GM19025 (cell line): Measurements from ENCODE around the gene MGP.
A peak's percentile ranks its signal among the peaks of the same experiment; 100 is the strongest.

Experiments used
- ATAC-seq: cut with Tn5 transposase; IDR thresholded peaks from one replicate; pipeline ENCODE4 v1.9.1; 2021; ENCODE audit warnings: mild to moderate bottlenecking, low read depth, moderate library complexity; ENCODE audit not compliant: unreplicated experiment

MGP gene

DNA sequence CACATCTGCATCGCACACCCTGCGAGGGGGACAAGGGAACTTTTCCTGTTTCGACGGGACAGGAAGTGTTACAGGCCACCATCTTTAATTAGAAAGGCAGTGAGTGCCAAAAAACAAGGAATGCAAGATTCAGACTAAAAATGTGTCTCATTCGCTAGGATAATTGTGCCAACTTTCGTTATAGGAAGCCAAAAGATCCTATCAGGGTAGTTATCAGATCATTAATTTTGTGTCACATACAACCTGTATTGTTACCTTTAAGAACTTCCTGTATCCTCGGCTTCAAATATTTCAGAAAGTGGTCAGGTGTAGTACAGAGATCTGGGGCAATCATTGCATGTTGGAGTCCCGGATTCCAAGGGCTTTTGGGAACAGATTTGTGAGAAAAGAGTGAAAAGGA lies 19.2 kb upstream of the MGP start:
- no peak for ATAC-seq

DNA sequence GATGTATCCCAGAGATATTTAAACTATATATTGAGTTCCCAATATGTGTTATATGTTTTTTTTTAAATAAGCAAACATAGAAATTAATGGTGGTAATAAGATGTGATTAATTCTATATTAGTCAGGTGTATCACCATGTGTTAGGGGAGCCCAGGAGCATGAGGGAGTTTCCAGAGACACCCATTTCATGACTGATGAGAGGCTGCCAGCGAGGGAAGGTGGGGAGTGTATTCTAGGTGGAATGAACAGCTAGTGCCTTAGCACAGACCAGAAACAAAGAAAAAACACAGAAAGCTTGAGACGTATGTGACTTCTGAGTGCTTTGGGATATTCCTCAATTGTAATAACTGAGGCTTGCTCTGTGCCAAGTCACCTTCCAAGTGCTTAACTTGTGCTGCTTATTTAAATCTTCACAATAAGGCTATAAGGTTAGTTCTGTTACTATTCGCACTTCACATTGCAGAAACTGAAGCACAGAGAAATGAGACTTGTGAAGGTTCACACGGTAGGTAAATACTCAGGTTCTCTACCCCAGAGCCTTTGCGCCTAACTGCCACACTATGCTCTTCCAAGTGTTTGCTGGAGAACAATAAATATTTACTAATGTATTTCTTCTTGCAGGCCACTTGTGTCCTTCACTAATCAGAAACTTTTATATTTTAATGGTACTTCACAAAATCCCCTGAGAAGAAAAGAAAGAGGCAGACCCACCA lies 17.9 kb upstream of the MGP start:
- ATAC-seq = no peak

DNA sequence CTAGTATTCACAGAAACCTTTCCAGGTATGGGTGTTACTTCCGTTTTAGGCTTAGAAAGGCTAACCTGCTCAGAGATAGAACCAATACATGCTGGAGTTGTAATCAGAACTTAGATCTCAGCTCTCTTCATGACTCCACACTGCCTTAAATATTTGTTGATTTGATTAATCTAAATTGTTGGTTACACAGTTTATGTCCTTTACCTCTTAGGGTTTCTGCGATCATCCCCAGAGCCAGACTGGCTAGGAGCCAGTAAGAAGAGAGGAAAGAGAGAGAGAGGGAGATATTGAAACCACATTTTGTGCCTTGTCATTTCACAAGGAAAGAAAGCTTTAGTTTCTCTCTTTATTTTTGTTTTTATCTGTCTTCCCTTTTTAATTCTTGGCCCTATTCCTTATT lies 16.8 kb upstream of the MGP start:
- ATAC-seq = no peak

DNA sequence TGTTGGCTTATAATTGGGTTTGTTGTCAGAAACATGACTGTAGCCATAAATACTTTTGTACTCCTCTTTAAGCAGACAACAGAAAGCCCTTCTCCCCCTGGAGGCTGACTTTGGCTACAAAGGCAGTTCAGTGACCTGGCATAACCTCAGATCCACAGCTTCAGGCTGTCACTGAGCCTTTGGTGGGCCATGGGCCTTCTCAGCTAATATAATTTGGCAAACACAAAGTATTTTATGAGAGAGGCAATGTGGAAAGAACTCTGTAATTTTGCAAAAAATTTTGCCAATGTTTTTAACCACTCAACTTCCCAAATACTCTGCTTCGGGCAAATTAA lies 15.5 kb upstream of the MGP start:
- no peak for ATAC-seq

DNA sequence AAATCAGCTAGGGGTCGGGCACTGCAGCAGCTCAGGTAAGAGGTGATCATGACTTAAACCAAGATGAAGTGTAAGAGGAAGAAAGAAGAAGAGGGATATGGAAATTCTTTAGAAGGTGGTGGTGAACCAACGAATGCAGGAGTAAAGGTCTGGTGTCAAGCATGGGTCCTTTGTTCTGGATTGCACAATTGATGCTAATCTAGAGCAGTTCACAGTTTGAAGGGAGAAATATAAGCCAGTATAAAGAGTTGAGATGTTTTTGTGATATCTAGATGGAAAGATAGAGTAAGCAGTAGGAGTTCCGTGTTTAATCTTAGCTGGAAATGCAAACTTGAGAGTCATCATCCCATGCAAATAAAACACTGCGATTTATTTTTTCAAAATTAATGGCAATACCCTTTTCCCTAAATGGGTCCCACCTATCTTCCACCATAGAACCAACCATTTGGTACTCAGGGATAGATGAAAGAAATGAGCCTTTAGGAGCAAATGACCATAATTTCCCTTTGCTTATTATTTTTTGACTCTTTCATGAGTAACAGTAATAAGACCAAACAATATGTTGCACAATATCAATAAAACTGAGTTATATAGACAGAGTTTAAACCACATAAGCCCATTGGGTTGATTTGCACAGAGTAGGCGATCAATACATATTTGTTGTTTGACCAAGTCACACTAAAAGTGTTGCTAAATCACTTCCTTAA lies 15.0 kb upstream of the MGP start:
- no peak for ATAC-seq

DNA sequence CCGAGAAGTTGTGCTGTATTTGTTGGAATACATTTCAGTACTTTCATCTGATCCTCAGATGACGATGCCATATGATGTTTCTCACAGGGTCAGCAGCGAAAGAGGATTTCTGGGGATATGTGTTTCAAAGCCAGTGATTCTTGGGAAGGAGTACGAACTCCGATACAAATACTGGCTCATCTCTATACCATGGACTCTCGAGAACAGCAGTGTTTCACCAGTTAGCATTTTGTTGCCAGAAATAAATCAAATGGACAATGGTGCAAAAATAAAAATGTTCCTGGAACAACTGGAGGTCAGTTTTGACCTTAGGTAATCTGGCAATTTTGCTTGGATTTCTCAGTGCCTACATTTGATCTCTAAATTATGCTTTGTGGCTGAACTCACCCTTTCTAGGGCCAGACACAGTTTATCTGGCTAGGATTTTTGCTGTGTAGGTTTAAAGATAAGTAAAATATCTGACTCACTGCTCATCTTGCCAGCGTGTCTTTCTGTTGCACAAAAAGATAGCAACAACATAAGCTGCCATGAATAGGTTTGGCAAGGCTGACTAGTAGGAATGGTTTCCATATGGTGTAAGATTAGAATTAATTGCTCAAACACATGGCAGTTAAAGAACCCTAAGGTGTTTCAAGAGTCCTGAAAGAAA lies 11.0 kb upstream of the MGP start:
- ATAC-seq = no peak

DNA sequence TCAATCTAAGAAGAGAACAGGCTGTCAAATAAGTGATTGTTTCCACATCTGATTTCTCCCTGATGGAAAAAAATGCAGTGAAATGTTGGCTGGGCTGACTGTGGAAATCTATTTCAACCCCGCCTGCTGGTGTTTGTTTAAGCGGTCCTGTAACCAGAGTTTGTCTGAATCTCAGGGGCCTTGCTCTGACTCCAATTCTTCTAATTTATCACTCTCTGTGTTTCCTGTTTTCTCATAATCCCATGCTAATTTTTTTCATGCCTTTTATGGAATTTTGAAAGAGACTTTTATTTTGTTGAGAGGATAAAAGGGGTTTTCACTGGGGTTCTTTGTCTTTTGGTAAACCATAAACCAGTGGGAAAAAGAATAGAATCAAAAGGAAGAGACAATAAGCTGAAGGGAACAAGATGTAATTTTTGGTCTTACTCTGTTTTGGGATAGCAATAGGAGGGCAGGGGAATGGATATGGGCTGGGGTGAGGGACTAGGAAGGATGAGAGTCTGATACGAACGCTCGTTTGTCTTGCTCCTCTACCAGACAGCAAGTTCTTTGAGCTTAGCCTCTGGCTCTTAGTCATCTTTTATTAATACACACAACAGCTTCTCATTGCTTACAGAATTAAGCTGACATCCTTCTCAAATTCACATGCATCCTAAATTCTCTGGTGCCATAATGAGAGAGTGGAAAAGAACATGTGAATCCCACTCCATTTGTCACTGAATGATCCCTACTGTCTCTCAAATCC lies 8.0 kb upstream of the MGP start:
- no peak for ATAC-seq

DNA sequence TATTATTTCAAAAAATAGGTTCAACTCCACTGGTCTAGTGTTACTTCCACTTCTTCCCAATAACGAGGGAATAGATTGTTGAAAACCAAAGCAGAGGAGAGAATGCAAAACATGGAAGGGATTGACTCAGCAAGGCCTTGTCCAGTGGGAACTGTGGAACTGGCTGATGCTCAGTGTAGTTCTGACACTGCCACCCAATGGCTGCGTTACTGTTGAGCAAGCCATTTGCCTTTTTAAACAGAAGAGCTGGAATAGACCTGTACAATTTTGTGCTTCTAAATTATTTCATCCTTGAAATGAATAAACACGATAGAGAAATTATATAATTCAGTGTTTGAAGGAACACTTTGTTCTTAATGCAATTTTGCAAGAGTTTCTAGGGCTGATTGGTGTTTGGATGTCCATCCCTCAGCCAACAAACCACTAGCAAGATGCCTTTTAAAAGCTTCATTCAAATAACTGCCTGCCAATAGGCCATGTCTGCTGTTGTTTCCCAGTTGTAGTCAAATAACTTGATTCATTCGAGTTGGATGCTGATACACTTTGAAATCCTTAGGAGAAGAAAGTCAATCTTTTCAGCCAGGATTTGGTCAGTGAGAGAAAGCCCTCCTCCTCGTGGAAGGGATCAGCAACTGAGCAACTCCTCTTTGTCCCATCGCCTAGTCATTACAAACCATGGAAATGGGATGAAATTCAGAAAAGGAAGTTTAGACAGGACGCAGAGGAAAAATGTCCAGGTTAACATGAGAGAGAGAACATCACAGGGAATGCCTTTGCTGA lies 7.3 kb upstream of the MGP start:
- no peak for ATAC-seq

DNA sequence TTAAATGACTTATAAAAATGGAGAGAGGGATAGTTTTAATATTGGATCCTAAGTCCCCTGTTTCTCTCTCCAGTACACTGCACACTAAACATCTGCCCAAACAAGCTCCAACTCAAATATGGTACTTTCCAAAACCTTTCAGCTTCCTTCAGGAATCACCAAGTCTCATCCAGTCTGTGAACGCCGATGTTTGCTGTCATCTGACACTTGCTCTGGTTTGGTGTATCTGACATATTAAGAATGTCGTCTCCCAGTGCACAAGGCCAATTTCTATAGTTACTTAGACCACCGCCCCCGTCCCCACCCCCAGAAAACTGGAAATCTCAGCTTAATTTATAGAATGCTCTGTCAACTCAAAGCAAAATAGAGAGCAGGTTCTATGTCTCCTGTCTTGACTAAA lies 5.0 kb upstream of the MGP start:
- no peak for ATAC-seq

DNA sequence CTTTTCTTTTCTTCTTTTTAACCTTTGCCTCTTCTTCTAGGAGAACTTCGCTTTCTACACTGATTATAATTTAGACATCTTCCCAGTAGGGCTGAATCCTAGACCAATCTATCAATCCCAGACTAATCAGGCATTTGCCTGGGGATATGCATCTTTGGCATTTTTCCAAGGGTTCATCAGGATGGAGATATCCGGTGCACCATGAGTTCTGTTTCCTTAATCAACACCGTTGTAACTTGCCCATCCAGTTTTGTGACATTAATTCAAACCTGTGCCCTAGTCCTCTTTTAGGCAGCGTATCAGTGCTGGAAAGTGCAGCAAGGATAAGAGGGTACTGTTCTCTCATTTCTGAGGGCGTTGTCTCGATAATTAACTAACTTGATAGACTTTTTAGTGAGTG lies 617 bp upstream of the MGP start:
- ATAC-seq = no peak

DNA sequence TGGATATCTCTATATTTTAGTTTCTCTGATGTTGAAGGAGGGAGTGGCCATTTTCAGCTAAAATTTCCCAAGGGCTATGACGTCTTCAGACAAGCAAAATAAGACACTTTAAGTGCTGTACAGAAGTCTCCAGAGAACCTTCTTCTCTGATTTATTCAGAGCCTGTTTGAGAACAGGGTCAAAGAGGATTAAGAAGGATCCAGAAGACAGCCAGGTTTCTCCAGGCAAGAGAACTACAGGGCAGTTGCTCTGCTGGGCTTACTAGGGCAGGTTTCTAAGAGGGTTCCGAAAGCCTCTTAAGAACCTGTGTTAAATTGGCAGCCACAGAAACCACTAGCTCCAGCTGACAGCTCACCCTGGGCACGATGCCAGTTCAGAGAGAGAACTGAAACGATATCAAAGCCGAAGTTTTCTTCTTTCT lies 1.2 kb downstream of the MGP start:
- ATAC-seq = peak; percentile 95

DNA sequence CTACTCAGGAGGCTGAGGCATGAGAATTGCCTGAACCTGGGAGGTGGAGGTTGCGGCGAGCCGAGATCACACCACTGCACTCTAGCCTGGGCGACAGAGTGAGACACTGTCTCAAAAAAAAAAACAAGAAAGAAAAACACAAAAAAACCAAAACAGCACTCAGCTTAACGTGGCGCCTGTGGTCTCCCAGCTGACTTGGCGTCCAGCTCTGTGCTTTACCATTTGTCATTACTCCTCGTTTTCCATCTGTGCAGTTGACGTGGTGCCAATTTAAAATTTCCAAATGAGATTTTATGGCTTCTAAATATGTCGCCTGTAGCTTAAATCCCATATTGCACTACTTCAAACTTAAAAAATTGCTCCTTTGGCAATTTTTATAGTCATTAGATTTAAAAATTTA lies 2.0 kb downstream of the MGP start:
- no peak for ATAC-seq

DNA sequence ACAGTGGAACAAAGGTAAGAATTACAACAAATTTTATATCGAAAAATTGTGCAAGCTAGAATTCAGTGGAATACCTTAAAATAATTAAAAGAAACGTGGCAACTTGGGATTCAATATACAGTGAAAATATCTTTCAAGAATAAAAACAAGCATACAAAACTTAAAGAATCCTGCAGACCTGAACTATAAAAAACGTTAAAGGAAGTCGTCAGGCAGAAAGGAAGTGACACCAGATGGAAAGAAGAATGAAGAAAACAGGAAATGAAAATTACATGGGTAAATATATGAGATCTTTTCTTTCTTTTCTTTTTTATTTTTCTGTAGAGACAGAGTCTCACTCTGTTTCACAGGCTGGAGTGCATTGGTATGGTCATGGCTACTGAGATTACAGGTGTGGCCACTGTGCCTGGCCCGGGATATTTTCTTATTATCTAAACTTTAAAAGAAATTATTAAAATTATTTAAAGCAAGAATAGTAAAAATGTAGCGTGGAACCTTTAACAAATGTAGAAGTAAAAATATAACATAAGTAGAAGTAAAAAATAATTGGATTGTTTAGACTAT lies 4.7 kb downstream of the MGP start:
- ATAC-seq = no peak

DNA sequence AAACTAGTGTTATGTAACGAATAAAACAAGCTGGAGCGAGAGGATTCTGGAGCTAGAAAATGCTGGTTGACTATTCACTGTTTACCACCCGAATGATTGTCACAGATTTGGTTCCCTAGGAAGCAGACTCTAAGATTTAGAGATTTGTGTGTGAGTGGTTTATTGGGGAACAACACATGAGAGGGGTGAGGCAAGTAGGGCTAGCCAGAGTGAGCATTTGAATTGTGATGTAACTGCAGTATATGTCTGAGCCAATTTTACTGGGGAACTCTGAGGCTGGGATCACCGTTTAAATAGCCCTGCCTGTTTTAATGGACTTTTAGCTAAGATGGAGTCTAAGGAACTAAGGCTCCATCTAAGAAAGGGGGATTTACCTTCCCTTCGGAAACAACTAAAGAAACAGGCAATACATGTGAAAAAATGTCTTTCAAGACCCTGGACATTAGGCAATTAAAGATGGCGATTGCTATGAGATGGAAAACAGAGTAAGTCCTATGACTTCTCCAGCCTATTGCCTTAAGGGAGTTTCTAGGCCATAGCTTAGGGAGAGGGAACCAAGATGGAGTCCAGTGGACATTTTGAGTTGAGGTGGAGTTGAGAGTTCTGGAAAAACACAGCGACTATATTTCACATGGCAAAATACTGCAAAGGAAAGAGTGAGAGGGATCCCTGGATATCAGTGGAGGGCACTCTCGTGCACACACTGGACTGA lies 6.3 kb downstream of the MGP start:
- no peak for ATAC-seq

DNA sequence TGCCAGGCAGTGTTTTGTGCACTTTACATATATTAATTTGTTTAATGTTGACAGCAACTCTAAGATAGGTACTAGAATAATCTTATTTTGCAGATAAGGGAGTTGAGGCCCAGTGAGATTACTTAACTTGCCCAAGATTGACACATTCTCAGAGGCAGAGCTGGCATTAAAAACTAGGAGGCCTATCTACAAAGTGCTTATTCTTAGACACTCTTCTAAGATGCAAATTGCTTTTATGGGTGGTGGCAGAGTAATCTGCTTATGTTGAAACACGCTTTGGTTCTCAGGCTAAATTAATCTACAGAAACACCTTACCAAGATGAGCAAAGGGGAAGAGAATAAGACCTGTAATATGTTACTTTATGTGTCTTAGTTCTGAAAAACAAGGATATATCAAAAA lies 7.2 kb downstream of the MGP start:
- no peak for ATAC-seq

DNA sequence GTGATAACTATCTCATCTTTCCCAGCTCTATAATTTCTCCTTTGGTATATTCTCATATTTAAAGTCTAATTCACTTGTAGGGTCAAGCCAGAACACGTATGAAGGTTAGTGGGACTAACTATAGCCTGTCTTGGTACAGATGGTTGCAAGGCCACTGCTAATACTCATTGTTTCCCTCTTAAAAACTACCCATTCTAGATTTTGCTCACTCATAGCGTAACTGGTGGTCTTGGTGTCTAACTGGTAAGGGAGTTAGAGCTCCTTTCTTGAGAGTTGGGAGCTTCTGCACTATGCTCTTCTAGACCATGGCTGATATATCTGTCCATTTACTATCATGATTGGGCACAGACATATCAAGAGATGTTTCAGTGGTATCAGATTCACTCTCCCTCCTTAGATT lies 8.8 kb downstream of the MGP start:
- ATAC-seq = no peak

DNA sequence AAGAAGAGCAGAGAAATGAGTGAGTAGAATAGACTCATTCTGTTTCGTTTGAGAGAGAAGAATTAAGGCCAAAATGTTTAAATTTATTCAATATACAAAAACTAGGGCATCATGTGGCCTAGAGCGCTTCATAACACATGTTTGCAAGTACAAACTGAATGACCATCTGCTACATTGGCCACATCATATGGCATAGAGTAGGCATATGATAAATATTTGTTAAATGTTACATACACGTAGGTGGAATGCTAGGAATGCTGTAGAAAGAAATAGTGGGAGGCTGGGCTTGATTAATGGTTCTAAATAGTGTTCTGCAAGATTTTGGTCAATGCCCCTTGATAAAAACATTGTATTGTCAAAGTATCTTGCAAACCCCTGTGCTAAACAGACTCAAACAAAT lies 10.8 kb downstream of the MGP start:
- no peak for ATAC-seq

DNA sequence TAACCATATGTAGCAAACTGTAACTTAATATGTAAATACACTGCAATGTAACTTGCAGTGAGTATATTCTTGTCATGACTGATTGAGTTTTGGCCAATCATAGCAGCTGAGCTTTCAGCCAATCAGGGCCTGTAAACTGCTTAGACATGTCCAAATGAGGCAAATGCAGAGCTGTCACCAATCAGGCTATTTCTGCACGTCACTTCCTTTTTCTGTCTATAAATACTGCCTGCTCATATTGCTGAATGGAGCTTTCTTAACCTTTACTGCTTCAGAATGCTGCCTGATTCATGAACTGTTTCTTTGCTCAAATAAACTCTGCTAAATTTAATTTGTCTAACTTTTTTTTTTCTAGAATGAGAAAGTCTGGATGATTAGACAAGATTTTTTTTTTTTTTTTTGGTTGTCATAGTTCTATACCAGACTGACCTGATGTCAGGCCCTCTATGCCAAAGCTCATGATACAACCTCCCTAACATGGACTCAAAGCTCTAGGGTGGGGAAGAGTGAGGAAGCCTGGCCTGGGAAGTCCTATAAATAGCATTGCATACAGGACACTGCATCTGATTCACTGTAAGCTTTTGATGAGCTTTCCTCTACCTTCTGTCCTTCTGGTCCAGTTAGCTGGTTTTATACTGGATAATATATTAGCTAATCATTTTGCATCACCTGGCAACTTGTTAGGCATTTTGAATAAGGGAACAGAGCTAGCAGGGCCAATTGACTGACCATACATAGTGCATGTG lies 12.0 kb downstream of the MGP start:
- ATAC-seq = no peak

DNA sequence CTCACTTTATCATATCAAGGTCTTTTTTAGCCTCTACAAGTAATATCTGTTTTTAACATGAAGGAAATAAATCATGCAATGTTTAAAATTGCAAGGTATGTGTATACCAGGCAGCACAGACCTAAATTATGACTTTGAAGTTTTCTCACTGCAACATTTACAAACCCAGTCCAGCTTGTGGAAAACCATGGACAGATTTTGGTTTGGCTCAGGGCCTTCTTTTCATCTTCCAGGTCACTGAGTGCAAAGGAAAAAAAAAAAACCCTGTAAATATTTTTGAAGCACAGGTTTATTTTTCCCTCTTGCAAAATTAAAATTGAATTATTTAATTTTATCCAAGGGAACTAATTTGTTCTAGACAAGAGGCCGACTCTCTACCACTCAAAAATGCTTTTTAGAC lies 13.8 kb downstream of the MGP start:
- ATAC-seq = no peak
